RWPE2 (cell line): ENCODE measurements around the gene BRD1.

Experiments used
- ATAC-seq: fragments of 200-7000 bp; cut with Tn5 transposase; 3 replicates; pipeline ENCODE4 v1.9.1; 2021; ENCODE audit warnings: low read depth
- DNase-seq: peaks from one replicate; pipeline ENCODE4 v3.0.0-alpha.2; 2020; ENCODE audit warnings: low spot score
- H3K27ac ChIP-seq: fragments of 450-650 bp; 2 replicates; pipeline ENCODE4 v1.5.1; 2017; ENCODE audit warnings: mild to moderate bottlenecking; ENCODE audit not compliant: poor library complexity, severe bottlenecking
- H3K27me3 ChIP-seq: fragments of 250-450 bp; sonication (Bioruptor Pico); 2 replicates; pipeline ENCODE4 v1.5.1; 2021; ENCODE audit warnings: mild to moderate bottlenecking, moderate library complexity; ENCODE audit not compliant: insufficient read depth, poor library complexity, severe bottlenecking
- H3K36me3 ChIP-seq: fragments of 250-450 bp; sonication (Bioruptor Pico); 2 replicates; pipeline ENCODE4 v1.5.1; 2020; ENCODE audit warnings: low read depth, mild to moderate bottlenecking, moderate library complexity
- H3K4me1 ChIP-seq: fragments of 250-450 bp; sonication (Bioruptor Pico); 2 replicates; pipeline ENCODE4 v1.5.1; 2021; ENCODE audit warnings: mild to moderate bottlenecking, moderate library complexity; ENCODE audit not compliant: insufficient read depth, poor library complexity, severe bottlenecking
- H3K4me3 ChIP-seq: fragments of 250-450 bp; sonication (Bioruptor Pico); 2 replicates; pipeline ENCODE4 v1.5.1; 2021; ENCODE audit warnings: mild to moderate bottlenecking, moderate library complexity; ENCODE audit not compliant: severe bottlenecking
- H3K9me3 ChIP-seq: fragments of 250-450 bp; sonication (Bioruptor Pico); 2 replicates; pipeline ENCODE4 v1.5.1; 2021; ENCODE audit warnings: mild to moderate bottlenecking, moderate library complexity; ENCODE audit not compliant: severe bottlenecking
- CTCF ChIP-seq: fragments of 450-650 bp; IDR thresholded peaks from one replicate; pipeline ENCODE4 v1.5.1; 2017; ENCODE audit warnings: mild to moderate bottlenecking, moderate library complexity; ENCODE audit not compliant: poor library complexity, severe bottlenecking

The BRD1 gene

GRCh38 chr22:49788504-49788903 is 39.2 kb downstream of the BRD1 start:
- Histone ChIP-seq H3K4me1 (no peaks in the 10 kb centered on the region), H3K27me3 (no peaks in the 10 kb centered on the region), H3K4me3 (no peak overlapping the region), H3K9me3 (no peaks in the 10 kb centered on the region), H3K36me3 (peaks cover 61% of the 10 kb centered on the region), H3K27ac (peak overlapping the region; percentile 25)
- TF ChIP-seq CTCF = no peak
- ATAC-seq = no peak; the same call in 2 of the 3 replicates
- DNase-seq = no peak

DNA sequence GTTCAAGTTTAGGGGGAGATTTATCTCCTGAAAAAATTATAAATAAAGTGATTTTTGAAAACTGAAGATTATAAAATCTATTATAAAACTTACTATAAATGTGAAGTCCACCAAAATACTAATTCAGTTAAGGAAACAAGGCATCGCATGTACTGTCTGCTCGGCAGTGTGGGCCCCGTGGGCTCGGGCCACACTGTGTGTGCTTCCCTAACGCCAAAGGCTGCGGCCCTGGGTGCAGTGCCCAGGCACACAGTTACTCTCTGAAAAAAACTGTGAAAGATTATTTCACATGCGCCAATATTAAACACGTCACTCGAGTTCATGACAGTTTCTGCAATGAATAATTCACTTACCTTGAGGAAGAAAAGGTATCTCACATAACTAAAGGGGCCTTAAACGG is 39.8 kb downstream of the BRD1 start:
- no peaks in the 10 kb centered on the region for H3K9me3 ChIP-seq
- no peaks in the 10 kb centered on the region for H3K4me1 ChIP-seq
- H3K36me3 ChIP-seq = peaks cover 59% of the 10 kb centered on the region
- TF ChIP-seq CTCF = no peak
- H3K4me3 ChIP-seq = no peak overlapping the region
- no peak for ATAC-seq
- no peak overlapping the region for H3K27ac ChIP-seq
- DNase-seq = no peak
- no peaks in the 10 kb centered on the region for H3K27me3 ChIP-seq

- peaks cover 56% of the 10 kb centered on the region for H3K36me3 ChIP-seq
- H3K4me1 ChIP-seq = no peaks in the 10 kb centered on the region
- peak; percentile 51 for DNase-seq
- no peak overlapping the region for H3K27ac ChIP-seq
- ATAC-seq = no peak
- no peak for TF ChIP-seq CTCF
- no peak overlapping the region for H3K4me3 ChIP-seq
- H3K27me3 ChIP-seq = no peaks in the 10 kb centered on the region
- no peaks in the 10 kb centered on the region for H3K9me3 ChIP-seq
These were observed 40.5 kb downstream of the BRD1 start for GRCh38 chr22:49786976-49787706.

DNA sequence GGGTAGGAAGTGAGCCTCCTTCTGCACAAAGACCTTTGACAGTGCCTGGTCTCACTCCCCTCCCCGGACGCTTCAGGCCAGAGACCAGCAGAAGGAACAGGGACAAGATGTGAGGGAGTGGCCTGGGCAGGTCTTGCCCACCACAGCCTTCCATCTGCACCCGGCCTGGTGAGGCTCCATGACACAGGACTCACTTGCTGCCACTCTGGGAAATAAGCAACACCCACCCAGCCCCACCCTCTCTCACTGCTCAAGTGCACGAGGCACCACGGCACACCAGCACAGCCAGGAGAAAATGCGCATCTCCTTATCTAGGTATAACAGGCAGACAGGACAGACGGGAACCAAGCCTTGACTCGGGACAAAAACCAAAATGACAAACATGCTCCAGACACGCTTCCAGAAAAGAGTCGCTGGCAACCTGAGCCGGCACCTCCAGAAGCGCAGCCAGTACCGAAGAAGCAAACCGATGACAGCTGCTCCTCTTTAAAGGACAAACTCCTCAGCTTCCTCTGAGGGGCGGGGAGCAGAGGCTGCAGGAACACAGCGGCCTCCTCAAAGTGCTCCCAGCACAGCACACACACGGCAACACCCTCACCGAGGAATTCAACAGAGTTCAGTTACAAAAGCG is 41.7 kb downstream of the BRD1 start:
- ATAC-seq = no peak
- no peak for TF ChIP-seq CTCF
- Histone ChIP-seq H3K36me3 (peaks cover 44% of the 10 kb centered on the region), H3K4me1 (no peaks in the 10 kb centered on the region), H3K27ac (no peak overlapping the region), H3K4me3 (no peak overlapping the region), H3K9me3 (no peaks in the 10 kb centered on the region), H3K27me3 (no peaks in the 10 kb centered on the region)
- no peak for DNase-seq

- DNase-seq = no peak
These were observed 42.6 kb downstream of the BRD1 start for GRCh38 chr22:49785046-49785521.

More at GRCh38 chr22:49785046-49785521, 42.6 kb downstream of the BRD1 start:
- H3K36me3 ChIP-seq = peaks cover 35% of the 10 kb centered on the region
- H3K4me3 ChIP-seq = no peak overlapping the region
- no peak for TF ChIP-seq CTCF
- no peak for ATAC-seq
- no peaks in the 10 kb centered on the region for H3K9me3 ChIP-seq
- no peak overlapping the region for H3K27ac ChIP-seq
- H3K4me1 ChIP-seq = no peaks in the 10 kb centered on the region
- no peaks in the 10 kb centered on the region for H3K27me3 ChIP-seq
